Gastroesophageal sphincter (tissue), 3 donors: Measurements from ENCODE around the gene FA2H.

Experiments used
- POLR2A ChIP-seq, 2 donors: fragments of 450-650 bp; IDR thresholded peaks; one replicate each; pipeline ENCODE4 v1.6.1; 2017; ENCODE audit warnings: antibody characterized with exemption in 2 of 2, mild to moderate bottlenecking in 2 of 2, moderate library complexity in 1 of 2
- TF ChIP-seq, protein P1 (sequence below), 4 experiments: fragments of 200-600 bp in 2 of 4; fragments of 450-650 bp in 2 of 4; sonication (generic) in 1 of 4; IDR thresholded peaks; one replicate each; pipeline ENCODE4 v1.5.1; 2017 to 2019; ENCODE audit warnings: antibody characterized with exemption in 4 of 4, mild to moderate bottlenecking in 2 of 4, moderate library complexity in 2 of 4

DNA sequence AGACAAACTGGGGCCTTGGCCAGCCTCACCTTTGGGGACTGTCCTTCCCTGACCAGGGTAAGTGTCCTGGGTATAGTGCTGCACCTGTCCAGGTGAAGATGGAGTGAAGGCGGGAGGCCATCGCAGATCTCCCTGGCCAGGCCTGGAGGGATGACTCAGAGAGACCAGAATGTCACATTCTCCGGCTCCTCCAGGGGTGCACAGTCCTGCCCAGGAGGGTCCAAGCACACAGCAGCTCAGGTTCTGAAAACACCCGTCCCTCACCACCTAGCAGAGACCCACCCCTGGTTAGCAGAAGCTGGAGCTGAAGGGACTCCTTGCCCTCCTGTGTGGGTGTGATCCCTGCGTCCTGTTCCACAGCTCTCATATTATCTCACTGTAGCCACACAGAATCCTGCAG lies 21.9 kb downstream of the FA2H start:
- TF ChIP-seq POLR2A (IDR thresholded peaks at IDR 0.05), result no peak
- TF ChIP-seq, protein P1, sequence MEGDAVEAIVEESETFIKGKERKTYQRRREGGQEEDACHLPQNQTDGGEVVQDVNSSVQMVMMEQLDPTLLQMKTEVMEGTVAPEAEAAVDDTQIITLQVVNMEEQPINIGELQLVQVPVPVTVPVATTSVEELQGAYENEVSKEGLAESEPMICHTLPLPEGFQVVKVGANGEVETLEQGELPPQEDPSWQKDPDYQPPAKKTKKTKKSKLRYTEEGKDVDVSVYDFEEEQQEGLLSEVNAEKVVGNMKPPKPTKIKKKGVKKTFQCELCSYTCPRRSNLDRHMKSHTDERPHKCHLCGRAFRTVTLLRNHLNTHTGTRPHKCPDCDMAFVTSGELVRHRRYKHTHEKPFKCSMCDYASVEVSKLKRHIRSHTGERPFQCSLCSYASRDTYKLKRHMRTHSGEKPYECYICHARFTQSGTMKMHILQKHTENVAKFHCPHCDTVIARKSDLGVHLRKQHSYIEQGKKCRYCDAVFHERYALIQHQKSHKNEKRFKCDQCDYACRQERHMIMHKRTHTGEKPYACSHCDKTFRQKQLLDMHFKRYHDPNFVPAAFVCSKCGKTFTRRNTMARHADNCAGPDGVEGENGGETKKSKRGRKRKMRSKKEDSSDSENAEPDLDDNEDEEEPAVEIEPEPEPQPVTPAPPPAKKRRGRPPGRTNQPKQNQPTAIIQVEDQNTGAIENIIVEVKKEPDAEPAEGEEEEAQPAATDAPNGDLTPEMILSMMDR (IDR thresholded peaks at IDR 0.05), result no peak
